HG02678 (cell line): Measurements from ENCODE around the gene ABCC10.
"Not testable (repeated sequence)": the region's sequence is repeated elsewhere in the genome, so short reads cannot be mapped to it uniquely, and the experiment has no call there.

Source experiments
- ATAC-seq: cut with Tn5 transposase; IDR thresholded peaks from one replicate; pipeline ENCODE4 v1.9.1; 2021; ENCODE audit warnings: mild to moderate bottlenecking, moderate library complexity; ENCODE audit not compliant: unreplicated experiment

The ABCC10 gene

GRCh38 chr6:43495409-43495941 lies 68.1 kb downstream of the ABCC10 start:
- no peak for ATAC-seq

- ATAC-seq, result no peak
These were observed 69.2 kb downstream of the ABCC10 start for GRCh38 chr6:43496370-43497128.

DNA sequence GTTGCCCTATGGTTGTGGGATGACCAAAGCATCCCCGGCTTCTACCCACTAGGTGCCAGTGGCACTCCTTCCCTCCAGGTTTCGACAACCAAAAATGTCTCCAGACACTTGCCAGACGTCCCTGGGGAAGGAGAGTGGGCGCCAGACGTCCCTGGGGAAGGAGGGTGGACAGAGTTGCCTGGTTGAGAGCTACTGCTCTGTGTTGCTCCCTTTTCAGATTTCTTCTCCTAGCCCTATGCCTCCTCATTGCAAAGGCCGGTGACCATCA lies 69.7 kb downstream of the ABCC10 start:
- no peak for ATAC-seq

DNA sequence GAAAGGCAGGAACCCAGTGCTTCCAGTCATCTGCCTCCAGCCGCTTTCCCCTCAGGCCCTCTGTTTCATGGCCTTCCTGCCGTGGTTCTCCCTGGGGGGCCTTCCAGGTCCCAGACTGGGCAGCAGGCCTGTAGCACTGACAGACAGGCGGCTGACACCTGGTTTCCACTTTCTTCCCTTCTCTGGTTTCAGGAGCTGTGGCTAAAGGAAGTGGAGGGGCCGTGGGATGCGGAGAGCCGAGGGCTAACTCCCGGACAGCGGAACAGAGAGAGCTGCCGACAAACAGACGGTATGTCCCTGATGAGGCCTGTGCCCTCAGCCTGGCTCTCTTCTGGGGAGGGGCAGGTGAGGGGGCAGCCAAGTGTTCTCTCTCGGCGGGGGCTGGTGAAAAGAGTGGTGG lies 70.3 kb downstream of the ABCC10 start:
- no peak for ATAC-seq

DNA sequence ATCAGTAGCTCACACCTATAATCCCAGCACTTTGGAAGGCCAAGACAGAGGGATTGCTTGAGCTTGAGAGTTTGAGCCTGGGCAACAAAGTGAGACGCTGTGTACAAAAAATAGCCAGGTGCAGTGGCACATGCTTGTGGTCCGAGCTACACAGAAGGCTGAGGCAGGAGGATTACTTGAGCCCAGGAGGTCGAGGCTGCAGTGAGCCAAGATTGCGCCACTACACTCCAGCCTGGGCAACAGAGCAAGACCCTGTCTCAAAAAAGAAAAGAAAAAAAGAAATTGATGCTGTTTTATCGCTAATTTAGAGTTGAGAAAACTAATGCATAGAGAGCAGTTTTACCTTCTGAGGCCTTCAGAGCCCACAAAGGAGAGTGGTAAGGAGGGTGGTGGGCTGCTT lies 71.0 kb downstream of the ABCC10 start:
- ATAC-seq, result not testable (repeated sequence)

DNA sequence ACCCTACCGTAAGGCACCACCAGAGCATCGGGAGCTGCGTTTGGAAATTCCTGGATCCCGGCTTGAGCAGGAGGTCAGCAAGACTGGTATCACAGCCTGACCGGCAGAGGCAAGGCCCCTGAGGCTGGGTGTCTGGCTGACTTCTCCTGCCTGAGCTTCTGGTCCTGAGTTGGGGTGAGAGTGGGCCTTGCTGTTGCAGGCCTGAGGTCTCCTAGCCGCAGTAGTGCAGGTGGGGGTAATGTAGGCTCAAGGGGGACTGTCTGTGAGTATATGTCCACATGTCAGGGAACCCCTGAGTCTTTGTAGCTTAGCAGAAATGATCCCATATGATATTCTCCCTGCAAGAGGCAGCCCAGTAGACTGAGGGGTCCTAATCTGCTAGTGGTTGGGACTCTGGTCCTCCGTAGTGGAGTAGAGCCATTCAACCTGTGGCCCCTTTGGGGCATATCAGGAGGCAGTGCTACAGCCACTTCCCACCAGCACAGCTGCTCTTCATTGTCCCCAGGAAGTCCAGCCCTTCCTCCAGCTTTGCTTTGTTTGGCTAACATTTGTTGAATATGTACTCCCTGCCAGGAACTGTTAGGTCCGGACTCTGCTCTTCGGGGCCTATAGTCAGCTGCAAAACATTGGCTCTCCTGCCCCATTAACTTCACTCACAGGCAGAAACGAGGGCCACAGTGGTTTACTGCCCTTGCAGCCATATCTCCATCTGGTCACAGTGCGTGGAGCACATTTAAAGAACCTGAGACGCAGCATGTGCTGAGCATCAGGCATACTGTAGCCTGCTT lies 71.9 kb downstream of the ABCC10 start:
- ATAC-seq, result no peak
